G401.6 (cell line): Measurements from ENCODE around the gene TRIP6.
A peak's percentile ranks its signal among the peaks of the same experiment; 100 is the strongest.
"Not testable (repeated sequence)": the region's sequence is repeated elsewhere in the genome, so short reads cannot be mapped to it uniquely, and the experiment has no call there.

Experiments
- FAIRE-seq: peaks from 2 replicates; lab custom pipeline; 2012; peaks lifted over from hg19 to GRCh38; lab: Jason Lieb, UNC

TRIP6 gene

GRCh38 chr7:100837099-100837836 lies 29.9 kb upstream of the TRIP6 start:
- FAIRE-seq = peak; percentile 93

- FAIRE-seq = no peak
These were observed 27.8 kb upstream of the TRIP6 start for GRCh38 chr7:100839361-100839760.

- FAIRE-seq = no peak
These were observed 26.6 kb upstream of the TRIP6 start for GRCh38 chr7:100840470-100841100.

- no peak for FAIRE-seq
These were observed 19.8 kb upstream of the TRIP6 start for GRCh38 chr7:100847360-100847759.

- peak; percentile 69 for FAIRE-seq
These were observed 14.9 kb upstream of the TRIP6 start, which contains the start of gene SLC12A9 for GRCh38 chr7:100852048-100852872. Gene SLC12A9, plus strand, starts transcription at chr7:100852713. Its CDS starts 1,485 bp downstream, at chr7:100854198.

GRCh38 chr7:100854146-100854895 lies 12.9 kb upstream of the TRIP6 start:
- no peak for FAIRE-seq

- not testable (repeated sequence) for FAIRE-seq
These were observed 12.3 kb upstream of the TRIP6 start for GRCh38 chr7:100854899-100855298.

GRCh38 chr7:100855515-100855914 lies 11.7 kb upstream of the TRIP6 start:
- no peak for FAIRE-seq

- FAIRE-seq = no peak
These were observed 10.3 kb upstream of the TRIP6 start for GRCh38 chr7:100856871-100857282.

GRCh38 chr7:100859856-100860255 lies 7.3 kb upstream of the TRIP6 start:
- FAIRE-seq = no peak

- no peak for FAIRE-seq
These were observed 6.2 kb upstream of the TRIP6 start for GRCh38 chr7:100860702-100861615.

GRCh38 chr7:100861616-100861985 lies 5.6 kb upstream of the TRIP6 start:
- no peak for FAIRE-seq

- FAIRE-seq = no peak
These were observed 3.7 kb upstream of the TRIP6 start for GRCh38 chr7:100863406-100863950.

- no peak for FAIRE-seq
These were observed 2.8 kb upstream of the TRIP6 start for GRCh38 chr7:100864263-100864845.

GRCh38 chr7:100865372-100865911 lies 1.7 kb upstream of the TRIP6 start:
- no peak for FAIRE-seq

GRCh38 chr7:100865938-100866728 lies 1.1 kb upstream of the TRIP6 start:
- no peak for FAIRE-seq

- FAIRE-seq = no peak
These were observed 503 bp upstream of the TRIP6 start for GRCh38 chr7:100866729-100867039.

- FAIRE-seq = no peak
These were observed 744 bp downstream of the TRIP6 start for GRCh38 chr7:100867776-100868485.
